Fibroblast of skin of scalp (primary cell): ENCODE measurements around the gene MIEF2.
"Not testable (repeated sequence)": the region's sequence is repeated elsewhere in the genome, so short reads cannot be mapped to it uniquely, and the experiment has no call there.

ENCODE experiments used
- DNase-seq: peaks from one replicate; pipeline ENCODE4 v3.0.0-alpha.2; 2013

The MIEF2 gene

GRCh38 chr17:18300725-18301480 is 40.4 kb downstream of the MIEF2 start:
- DNase-seq: no peak

GRCh38 chr17:18303206-18303605 is 42.7 kb downstream of the MIEF2 start:
- not testable (repeated sequence) for DNase-seq

GRCh38 chr17:18309202-18309601 is 48.7 kb downstream of the MIEF2 start:
- no peak for DNase-seq

GRCh38 chr17:18314059-18314730 is 53.7 kb downstream of the MIEF2 start:
- no peak for DNase-seq

GRCh38 chr17:18314731-18315561 is 54.5 kb downstream of the MIEF2 start, which contains the start of the genes SMCR8 and TOP3A:
SMCR8 (plus strand) TSS chr17:18315293; CDS start chr17:18315790, 497 bp downstream.
TOP3A (minus strand) TSS chr17:18314994; CDS start chr17:18314778, 216 bp downstream.
- peak; percentile 99 for DNase-seq

GRCh38 chr17:18315562-18315922 is 55.1 kb downstream of the MIEF2 start:
- DNase-seq: no peak

GRCh38 chr17:18315961-18316360 is 55.5 kb downstream of the MIEF2 start:
- no peak for DNase-seq
